Astrocyte (in vitro differentiated cells and primary cell): ENCODE data around the gene ULK1. TPM values are rescaled to one million over a fixed set of nuclear protein-coding genes. Genes with fewer than 3 reads are reported as not detected.
A peak's percentile ranks its signal among the peaks of the same experiment; 100 is the strongest.
"Not testable (repeated sequence)": the region's sequence is repeated elsewhere in the genome, so short reads cannot be mapped to it uniquely, and the experiment has no call there.

Experiments used
- DNase-seq: peaks from one replicate; pipeline ENCODE4 v3.0.0-alpha.2; 2010; ENCODE audit warnings: low read depth
- FAIRE-seq: peaks from 2 replicates; lab custom pipeline; 2011; peaks lifted over from hg19 to GRCh38; lab: Jason Lieb, UNC
- H2AFZ ChIP-seq: 2 replicates; pipeline ENCODE4 v1.6.0; 2012; ENCODE audit warnings: low read depth, low read length, inconsistent platforms
- H3K27ac ChIP-seq: 2 replicates; pipeline ENCODE4 v1.5.1; 2011; ENCODE audit warnings: low read depth, low read length, inconsistent platforms
- H3K27me3 ChIP-seq: 2 replicates; pipeline ENCODE4 v1.6.0; 2011; ENCODE audit warnings: low read length, inconsistent platforms; ENCODE audit not compliant: insufficient read depth
- H3K36me3 ChIP-seq: 2 replicates; pipeline ENCODE4 v1.5.1; 2011; ENCODE audit warnings: low read length, inconsistent platforms; ENCODE audit not compliant: insufficient read depth
- H3K4me1 ChIP-seq: 2 replicates; pipeline ENCODE4 v1.5.1; 2011; ENCODE audit warnings: low read length, inconsistent platforms; ENCODE audit not compliant: insufficient read depth
- H3K4me2 ChIP-seq: 2 replicates; pipeline ENCODE4 v1.6.0; 2012; ENCODE audit warnings: low read length, inconsistent platforms
- H3K4me3 ChIP-seq: 2 replicates; pipeline ENCODE4 v1.5.1; 2011; ENCODE audit warnings: low read depth, mild to moderate bottlenecking, low read length, inconsistent platforms; ENCODE audit not compliant: insufficient read depth
- H3K79me2 ChIP-seq: 2 replicates; pipeline ENCODE4 v1.6.0; 2012; ENCODE audit warnings: mild to moderate bottlenecking, low read length, inconsistent platforms; ENCODE audit not compliant: insufficient read depth
- H3K9ac ChIP-seq: 2 replicates; pipeline ENCODE4 v1.6.0; 2012; ENCODE audit warnings: mild to moderate bottlenecking, low read length, inconsistent platforms
- H3K9me3 ChIP-seq: 2 replicates; pipeline ENCODE4 v1.5.1; 2012; ENCODE audit warnings: low read depth, mild to moderate bottlenecking, low read length, inconsistent platforms; ENCODE audit not compliant: insufficient read depth
- H4K20me1 ChIP-seq: 2 replicates; pipeline ENCODE4 v1.6.0; 2012; ENCODE audit warnings: low read length, inconsistent platforms; ENCODE audit not compliant: insufficient read depth
- H3K27ac Mint-ChIP-seq: one replicate; pipeline ENCODE4 v1.8.0; 2021; ENCODE audit warnings: mild to moderate bottlenecking, mixed read lengths; ENCODE audit not compliant: unreplicated experiment
- H3K27me3 Mint-ChIP-seq: one replicate; pipeline ENCODE4 v1.8.0; 2021; ENCODE audit warnings: low read depth, mixed read lengths; ENCODE audit not compliant: unreplicated experiment
- H3K36me3 Mint-ChIP-seq: one replicate; pipeline ENCODE4 v1.8.0; 2021; ENCODE audit warnings: low read depth, mixed read lengths; ENCODE audit not compliant: unreplicated experiment
- H3K4me1 Mint-ChIP-seq: one replicate; pipeline ENCODE4 v1.8.0; 2021; ENCODE audit warnings: low read depth, mixed read lengths; ENCODE audit not compliant: unreplicated experiment
- H3K4me3 Mint-ChIP-seq: one replicate; pipeline ENCODE4 v1.8.0; 2021; ENCODE audit warnings: mild to moderate bottlenecking, moderate library complexity, mixed read lengths; ENCODE audit not compliant: unreplicated experiment
- H3K9me3 Mint-ChIP-seq: one replicate; pipeline ENCODE4 v1.8.0; 2021; ENCODE audit warnings: mild to moderate bottlenecking, mixed read lengths; ENCODE audit not compliant: unreplicated experiment
- CTCF ChIP-seq: IDR thresholded peaks from 2 replicates; pipeline ENCODE4 v1.5.1; 2011; ENCODE audit warnings: low read depth, mild to moderate bottlenecking, inconsistent platforms, low read length, moderate library complexity; ENCODE audit not compliant: insufficient read depth
- EZH2 ChIP-seq: IDR thresholded peaks from 2 replicates; pipeline ENCODE4 v1.6.1; 2012; ENCODE audit warnings: mild to moderate bottlenecking, low read length, inconsistent platforms; ENCODE audit not compliant: insufficient read depth
- total RNA-seq: library from RNA; stranded (reverse); gene quantifications from 2 replicates; pipeline ENCODE4 v1.2.1, GENCODE V29; 2021

The ULK1 gene
- total RNA-seq, 1 donor from 2014 or later, result 51.8 TPM

DNA sequence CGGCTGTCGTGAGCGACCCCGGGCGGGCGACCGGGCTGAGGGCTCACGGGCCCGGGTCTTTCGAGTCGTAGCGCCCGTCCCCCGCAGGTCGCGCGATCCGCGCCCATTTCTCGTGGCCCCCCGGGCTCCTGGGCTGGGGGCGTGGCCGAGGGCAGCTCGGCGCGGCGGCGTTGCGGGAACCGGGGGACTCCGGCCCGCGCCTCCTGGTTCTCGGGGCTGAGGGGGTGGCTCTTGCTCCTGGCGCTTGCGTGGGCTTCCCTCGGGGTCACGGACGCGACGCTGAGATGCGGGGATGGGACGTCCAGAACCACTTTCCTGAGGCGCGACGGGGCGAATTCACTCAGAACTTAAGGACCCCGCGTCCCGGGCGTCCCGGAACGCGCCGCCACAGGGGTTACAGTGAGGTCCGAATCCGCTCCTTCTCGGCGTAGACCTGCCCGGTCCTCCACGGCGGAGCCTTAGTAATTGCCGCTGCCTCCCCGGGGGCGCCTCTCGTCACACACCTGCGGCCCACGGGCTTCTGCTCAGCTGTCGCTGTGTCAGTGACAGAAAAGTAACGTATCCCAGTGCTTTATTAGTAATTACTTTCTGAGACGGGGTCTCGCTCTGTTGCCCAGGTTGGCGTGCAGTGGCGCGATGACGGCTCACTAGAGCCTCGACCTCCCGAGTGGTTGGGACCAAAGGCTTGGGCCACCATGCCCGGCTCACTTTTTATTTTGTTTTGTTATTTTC, 55.9 kb downstream of the ULK1 start:
- Mint-ChIP-seq H3K27ac (peak overlapping the region; percentile 87), H3K4me3 (peak overlapping the region; percentile 94), H3K36me3 (no peaks in the 10 kb centered on the region), H3K4me1 (peaks cover 2% of the 10 kb centered on the region), H3K27me3 (no peaks in the 10 kb centered on the region), H3K9me3 (no peaks in the 10 kb centered on the region)
- Histone ChIP-seq H3K4me2 (peak overlapping the region; percentile 88), H3K36me3 (no peaks in the 10 kb centered on the region), H3K4me3 (peak overlapping the region; percentile 78), H3K79me2 (peaks cover 52% of the 10 kb centered on the region), H2AFZ (peak overlapping the region; percentile 77), H3K9me3 (no peaks in the 10 kb centered on the region), H4K20me1 (peaks cover 32% of the 10 kb centered on the region), H3K27ac (peak overlapping the region; percentile 72), H3K27me3 (no peaks in the 10 kb centered on the region), H3K9ac (peak overlapping the region; percentile 90), H3K4me1 (no peaks in the 10 kb centered on the region)
- FAIRE-seq (no peak), DNase-seq (no peak)
- TF ChIP-seq EZH2, result no peak
- no peak for TF ChIP-seq CTCF

DNA sequence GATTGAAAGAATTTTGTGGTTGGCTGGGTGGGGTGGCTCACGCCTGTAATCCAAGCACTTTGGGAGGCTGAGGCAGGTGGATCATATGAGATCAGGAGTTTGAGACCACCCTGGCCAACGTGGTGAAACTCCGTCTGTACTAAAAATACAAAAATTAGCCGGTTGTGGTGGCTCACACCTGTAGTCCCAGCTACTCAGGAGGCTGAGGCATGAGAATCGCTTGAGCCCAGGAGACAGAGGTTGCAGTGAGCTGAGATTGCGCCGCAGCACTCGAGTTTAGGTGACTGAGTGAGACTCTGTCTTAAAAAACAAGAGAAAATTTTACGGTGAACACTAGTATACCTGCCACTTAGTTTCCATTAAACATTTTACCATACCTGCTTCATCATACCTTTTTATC, 59.4 kb downstream of the ULK1 start:
- not testable (repeated sequence) for H3K27ac ChIP-seq, H3K27me3 Mint-ChIP-seq, H3K9ac ChIP-seq, H3K4me2 ChIP-seq, H3K27me3 ChIP-seq, H3K36me3 ChIP-seq, H3K27ac Mint-ChIP-seq, H3K4me1 ChIP-seq, H3K9me3 ChIP-seq, H3K36me3 Mint-ChIP-seq, H3K9me3 Mint-ChIP-seq, FAIRE-seq, H3K4me3 ChIP-seq, H3K4me3 Mint-ChIP-seq, H2AFZ ChIP-seq, DNase-seq
- H3K4me1 Mint-ChIP-seq, result peaks cover 14% of the 10 kb centered on the region
- Histone ChIP-seq H4K20me1 (peaks cover 63% of the 10 kb centered on the region), H3K79me2 (peaks cover 87% of the 10 kb centered on the region)

- H4K20me1 ChIP-seq, result peaks cover 70% of the 10 kb centered on the region
- not testable (repeated sequence) for H2AFZ ChIP-seq, H3K9ac ChIP-seq, H3K27ac ChIP-seq, H3K9me3 ChIP-seq, H3K27ac Mint-ChIP-seq, H3K4me3 ChIP-seq, H3K27me3 Mint-ChIP-seq, DNase-seq, H3K36me3 Mint-ChIP-seq, H3K36me3 ChIP-seq, H3K4me2 ChIP-seq, H3K27me3 ChIP-seq, H3K4me1 ChIP-seq, FAIRE-seq, H3K9me3 Mint-ChIP-seq, H3K4me3 Mint-ChIP-seq
- H3K4me1 Mint-ChIP-seq, result peaks cover 18% of the 10 kb centered on the region
- peaks cover 93% of the 10 kb centered on the region for H3K79me2 ChIP-seq
Measured at GRCh38 chr12:131954460-131954859, 60.0 kb downstream of the ULK1 start.
